Measurements from ENCODE around the gene PPM1E. TPM values are rescaled to one million over a fixed set of nuclear protein-coding genes. Genes with fewer than 3 reads are reported as not detected.

Gene PPM1E
- total RNA-seq, 4 donors from 2014 or later = 0.24 to 3.0 TPM; not detected in 2

- no peak overlapping the region for H3K27ac ChIP-seq
- DNase-seq = no peak
- H3K27me3 ChIP-seq = no peaks in the 10 kb centered on the region
- intact Hi-C loops (cut with DNase I; ENCODE audit: low total_unique reads) = no loop called here
- no peaks in the 10 kb centered on the region for H3K36me3 ChIP-seq
- H3K4me1 ChIP-seq = no peaks in the 10 kb centered on the region
- H3K9me3 ChIP-seq = no peaks in the 10 kb centered on the region
- TF ChIP-seq CTCF (IDR thresholded peaks at IDR 0.05) (no peak), POLR2A (IDR thresholded peaks at IDR 0.05) (no peak)
- H3K4me3 ChIP-seq = no peak overlapping the region
These were observed 242.3 kb downstream of the PPM1E start for GRCh38 chr17:58997756-58998553.

GRCh38 chr17:58998871-58999270 is 243.2 kb downstream of the PPM1E start:
- Histone ChIP-seq H3K4me1 (no peaks in the 10 kb centered on the region), H3K27me3 (no peaks in the 10 kb centered on the region), H3K9me3 (no peaks in the 10 kb centered on the region), H3K36me3 (no peaks in the 10 kb centered on the region), H3K27ac (no peak overlapping the region), H3K4me3 (no peak overlapping the region)
- intact Hi-C loops (cut with DNase I; ENCODE audit: low total_unique reads) = no loop called here
- TF ChIP-seq POLR2A (IDR thresholded peaks at IDR 0.05) (no peak), CTCF (IDR thresholded peaks at IDR 0.05) (no peak)
- DNase-seq = no peak

GRCh38 chr17:58999500-58999899 is 243.8 kb downstream of the PPM1E start:
- Histone ChIP-seq H3K9me3 (no peaks in the 10 kb centered on the region), H3K27me3 (no peaks in the 10 kb centered on the region), H3K4me3 (no peak overlapping the region), H3K4me1 (no peaks in the 10 kb centered on the region), H3K27ac (no peak overlapping the region), H3K36me3 (no peaks in the 10 kb centered on the region)
- intact Hi-C loops (cut with DNase I; ENCODE audit: low total_unique reads) = no loop called here
- no peak for TF ChIP-seq POLR2A (IDR thresholded peaks at IDR 0.05)
- TF ChIP-seq CTCF (IDR thresholded peaks at IDR 0.05) = no peak
- no peak for DNase-seq

GRCh38 chr17:59000022-59000421 is 244.4 kb downstream of the PPM1E start:
- Histone ChIP-seq H3K36me3 (no peaks in the 10 kb centered on the region), H3K9me3 (no peaks in the 10 kb centered on the region), H3K27ac (no peak overlapping the region), H3K27me3 (no peaks in the 10 kb centered on the region), H3K4me3 (no peak overlapping the region), H3K4me1 (no peaks in the 10 kb centered on the region)
- TF ChIP-seq POLR2A (IDR thresholded peaks at IDR 0.05) = no peak
- TF ChIP-seq CTCF (IDR thresholded peaks at IDR 0.05) = no peak
- DNase-seq = no peak
- intact Hi-C loops (cut with DNase I; ENCODE audit: low total_unique reads) = no loop called here

GRCh38 chr17:59001158-59001814 is 245.6 kb downstream of the PPM1E start:
- intact Hi-C loops (cut with DNase I; ENCODE audit: low total_unique reads) = no loop called here
- H3K4me1 ChIP-seq = no peaks in the 10 kb centered on the region
- no peak overlapping the region for H3K4me3 ChIP-seq
- H3K36me3 ChIP-seq = no peaks in the 10 kb centered on the region
- peak in 1 of 2 donors; percentile 18 for DNase-seq
- no peaks in the 10 kb centered on the region for H3K27me3 ChIP-seq
- H3K9me3 ChIP-seq = no peaks in the 10 kb centered on the region
- no peak overlapping the region for H3K27ac ChIP-seq
- TF ChIP-seq POLR2A (IDR thresholded peaks at IDR 0.05) = no peak
- TF ChIP-seq CTCF (IDR thresholded peaks at IDR 0.05) = no peak
